Measurements from ENCODE around the gene MAPKAP1.

GRCh38 chr9:125409217-125409636, 297.8 kb downstream of the MAPKAP1 start:
- TF ChIP-seq CTCF (conservative IDR thresholded peaks at IDR 0.05; ENCODE audit: low read length) (no peak), EZH2phosphoT487 (IDR thresholded peaks at IDR 0.05; ENCODE audit: borderline replicate concordance, low read depth, low read length) (no peak)
